CD4-positive, alpha-beta T cell (primary cell): ENCODE measurements around the gene GNG2. TPM values are rescaled to one million over a fixed set of nuclear protein-coding genes. Genes with fewer than 3 reads are reported as not detected.

Source experiments
- ATAC-seq: fragments of 200-7000 bp; cut with Tn5 transposase; one replicate; pipeline ENCODE4 v1.10.0; 2022; ENCODE audit warnings: mild to moderate bottlenecking; ENCODE audit not compliant: poor library complexity
- CTCF ChIA-PET: fragments of 350-600 bp; sonication (Branson Sonifier 250); formaldehyde crosslinking; loops from one replicate; lab custom pipeline; 2021; ENCODE audit warnings: antibody characterized with exemption, inconsistent platforms; lab: Charles Lee
- POLR2A ChIA-PET: fragments of 350-600 bp; sonication (Branson Sonifier 250); formaldehyde crosslinking; loops from one replicate; lab custom pipeline; 2021; ENCODE audit warnings: antibody characterized with exemption, inconsistent platforms; lab: Charles Lee
- DNase-seq, 14 experiments: peaks; one replicate each; pipeline ENCODE4 v3.0.0-alpha.2; 2013 to 2020; ENCODE audit warnings: mixed read lengths in 2 of 14
- H3K27ac ChIP-seq, 2 donors: one replicate each; pipeline versions ENCODE4 v1.5.1 to v1.7.0; 2013; ENCODE audit warnings: low read length in 2 of 2, low read depth in 1 of 2, mild to moderate bottlenecking in 1 of 2
- H3K27me3 ChIP-seq, 2 experiments: 1 replicate in 1 of 2; 2 replicates in 1 of 2; pipeline versions ENCODE4 v1.6.1 to v1.7.0; 2013; ENCODE audit warnings: low read length in 2 of 2, control low read depth in 1 of 2, mild to moderate bottlenecking in 1 of 2, moderate library complexity in 1 of 2; ENCODE audit not compliant: insufficient read depth in 2 of 2, control insufficient read depth in 1 of 2
- H3K36me3 ChIP-seq: one replicate; pipeline ENCODE4 v1.6.1; 2013; ENCODE audit warnings: low read length, control low read depth; ENCODE audit not compliant: insufficient read depth
- H3K4me1 ChIP-seq: one replicate; pipeline ENCODE4 v1.6.1; 2013; ENCODE audit warnings: low read length, control low read depth; ENCODE audit not compliant: insufficient read depth
- H3K4me3 ChIP-seq: one replicate; pipeline ENCODE4 v1.5.1; 2013; ENCODE audit warnings: mild to moderate bottlenecking, low read length, moderate library complexity
- H3K9me3 ChIP-seq, 2 experiments: 1 replicate in 1 of 2; 2 replicates in 1 of 2; pipeline versions ENCODE4 v1.6.1 to v1.7.0; 2013; ENCODE audit warnings: low read length in 2 of 2, mild to moderate bottlenecking in 2 of 2, control low read depth in 1 of 2, moderate library complexity in 1 of 2; ENCODE audit not compliant: control insufficient read depth in 1 of 2, insufficient read depth in 1 of 2
- H3K27ac Mint-ChIP-seq: one replicate; pipeline ENCODE4 v1.8.0; 2020; ENCODE audit warnings: mixed read lengths
- H3K27me3 Mint-ChIP-seq: one replicate; pipeline ENCODE4 v1.8.0; 2021; ENCODE audit warnings: mixed read lengths
- H3K36me3 Mint-ChIP-seq: one replicate; pipeline ENCODE4 v1.8.0; 2021; ENCODE audit warnings: low read depth, mixed read lengths
- H3K4me1 Mint-ChIP-seq: one replicate; pipeline ENCODE4 v1.8.0; 2021; ENCODE audit warnings: low read depth, mixed read lengths
- H3K4me3 Mint-ChIP-seq: one replicate; pipeline ENCODE4 v1.8.0; 2020; ENCODE audit warnings: mild to moderate bottlenecking, mixed read lengths
- H3K9me3 Mint-ChIP-seq: one replicate; pipeline ENCODE4 v1.8.0; 2020; ENCODE audit warnings: mixed read lengths
- intact Hi-C, 2 experiments: fragments of 100-400 bp; cut with DNase I in 1 of 2; cut with micrococcal nuclease in 1 of 2; formaldehyde crosslinking; loops; one replicate each; pipeline versions ENCODE4 v1.15.1 to v1.9.0; 2023 to 2025; cut with DNase I, micrococcal nuclease
- total RNA-seq, 174 experiments: library from RNA in 2 of 174; stranded (reverse) in 2 of 174; gene quantifications; one replicate each; pipeline ENCODE4 v1.2.3 and lab custom pipeline; 2021 to 2026
- TF ChIP-seq, protein P1 (sequence below): fragments of 200-600 bp; IDR thresholded peaks from one replicate; pipeline ENCODE4 v1.8.0; 2022; ENCODE audit warnings: antibody characterized with exemption, mild to moderate bottlenecking

GNG2 gene
- total RNA-seq, 2 experiments from 2014 or later, result 138 to 139 TPM

DNA sequence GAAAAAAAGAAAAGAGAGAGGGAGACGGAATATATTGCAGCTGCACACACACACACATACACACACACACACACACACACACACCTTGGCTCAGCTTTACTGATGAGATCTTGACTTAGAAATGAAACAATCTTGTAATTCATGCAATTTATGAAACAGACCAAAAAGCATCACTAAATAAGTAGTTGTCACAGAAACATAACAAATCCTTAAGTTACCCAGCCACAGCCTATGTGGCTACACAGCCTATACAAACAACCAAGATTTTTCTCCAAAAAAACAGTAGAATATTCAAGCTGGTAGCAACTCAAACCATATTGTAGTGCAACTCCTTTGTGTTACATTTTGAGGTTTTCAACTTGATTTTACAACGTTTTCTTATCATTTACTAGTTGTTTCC, 37.9 kb upstream of the GNG2 start:
- H3K4me3 ChIP-seq, result no peak overlapping the region
- TF ChIP-seq, protein P1, sequence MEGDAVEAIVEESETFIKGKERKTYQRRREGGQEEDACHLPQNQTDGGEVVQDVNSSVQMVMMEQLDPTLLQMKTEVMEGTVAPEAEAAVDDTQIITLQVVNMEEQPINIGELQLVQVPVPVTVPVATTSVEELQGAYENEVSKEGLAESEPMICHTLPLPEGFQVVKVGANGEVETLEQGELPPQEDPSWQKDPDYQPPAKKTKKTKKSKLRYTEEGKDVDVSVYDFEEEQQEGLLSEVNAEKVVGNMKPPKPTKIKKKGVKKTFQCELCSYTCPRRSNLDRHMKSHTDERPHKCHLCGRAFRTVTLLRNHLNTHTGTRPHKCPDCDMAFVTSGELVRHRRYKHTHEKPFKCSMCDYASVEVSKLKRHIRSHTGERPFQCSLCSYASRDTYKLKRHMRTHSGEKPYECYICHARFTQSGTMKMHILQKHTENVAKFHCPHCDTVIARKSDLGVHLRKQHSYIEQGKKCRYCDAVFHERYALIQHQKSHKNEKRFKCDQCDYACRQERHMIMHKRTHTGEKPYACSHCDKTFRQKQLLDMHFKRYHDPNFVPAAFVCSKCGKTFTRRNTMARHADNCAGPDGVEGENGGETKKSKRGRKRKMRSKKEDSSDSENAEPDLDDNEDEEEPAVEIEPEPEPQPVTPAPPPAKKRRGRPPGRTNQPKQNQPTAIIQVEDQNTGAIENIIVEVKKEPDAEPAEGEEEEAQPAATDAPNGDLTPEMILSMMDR, result no peak
- H3K36me3 ChIP-seq, result no peaks in the 10 kb centered on the region
- no peaks in the 10 kb centered on the region for H3K9me3 ChIP-seq
- ChIA-PET CTCF (no interaction called here), POLR2A (interaction anchor here (0.9 kb wide), 1 partner anchor 114 kb away, joined by 5 read pairs; no protein-coding TSS in a partner anchor)
- H3K27me3 Mint-ChIP-seq, result no peaks in the 10 kb centered on the region
- intact Hi-C loops, result no loop called here
- H3K27ac Mint-ChIP-seq, result no peak overlapping the region
- no peak for ATAC-seq
- no peaks in the 10 kb centered on the region for H3K4me1 Mint-ChIP-seq
- no peak overlapping the region for H3K4me3 Mint-ChIP-seq
- no peaks in the 10 kb centered on the region for H3K36me3 Mint-ChIP-seq
- no peak overlapping the region for H3K27ac ChIP-seq
- peaks cover 9% of the 10 kb centered on the region for H3K4me1 ChIP-seq
- H3K9me3 Mint-ChIP-seq, result no peaks in the 10 kb centered on the region
- DNase-seq, result no peak
- no peaks in the 10 kb centered on the region for H3K27me3 ChIP-seq

- no peak overlapping the region for H3K27ac ChIP-seq
- Mint-ChIP-seq H3K36me3 (no peaks in the 10 kb centered on the region), H3K27ac (no peak overlapping the region), H3K27me3 (no peaks in the 10 kb centered on the region), H3K4me3 (no peak overlapping the region), H3K9me3 (no peaks in the 10 kb centered on the region), H3K4me1 (no peaks in the 10 kb centered on the region)
- ATAC-seq (no peak), DNase-seq (no peak)
- H3K36me3 ChIP-seq, result no peaks in the 10 kb centered on the region
- ChIA-PET CTCF (no interaction called here), POLR2A (no interaction called here)
- no peak overlapping the region for H3K4me3 ChIP-seq
- intact Hi-C loops, result no loop called here
- TF ChIP-seq, protein P1, result no peak
- H3K27me3 ChIP-seq, result no peaks in the 10 kb centered on the region
- H3K9me3 ChIP-seq, result no peaks in the 10 kb centered on the region
- peaks cover 21% of the 10 kb centered on the region for H3K4me1 ChIP-seq
Measured at GRCh38 chr14:51823706-51824105, 36.7 kb upstream of the GNG2 start.

- Mint-ChIP-seq H3K4me3 (no peak overlapping the region), H3K27ac (no peak overlapping the region), H3K4me1 (no peaks in the 10 kb centered on the region), H3K9me3 (no peaks in the 10 kb centered on the region), H3K36me3 (no peaks in the 10 kb centered on the region), H3K27me3 (no peaks in the 10 kb centered on the region)
- TF ChIP-seq, protein P1, result no peak
- CTCF ChIA-PET, result no interaction called here
- POLR2A ChIA-PET, result no interaction called here
- Histone ChIP-seq H3K4me1 (peaks cover 21% of the 10 kb centered on the region), H3K27ac (no peak overlapping the region), H3K36me3 (no peaks in the 10 kb centered on the region), H3K27me3 (no peaks in the 10 kb centered on the region), H3K9me3 (no peaks in the 10 kb centered on the region), H3K4me3 (no peak overlapping the region)
- intact Hi-C loops, result no loop called here
- ATAC-seq (no peak), DNase-seq (no peak)
Measured at GRCh38 chr14:51824191-51824590, 36.2 kb upstream of the GNG2 start.
